ENCODE data around the gene IL17RD.

DNA sequence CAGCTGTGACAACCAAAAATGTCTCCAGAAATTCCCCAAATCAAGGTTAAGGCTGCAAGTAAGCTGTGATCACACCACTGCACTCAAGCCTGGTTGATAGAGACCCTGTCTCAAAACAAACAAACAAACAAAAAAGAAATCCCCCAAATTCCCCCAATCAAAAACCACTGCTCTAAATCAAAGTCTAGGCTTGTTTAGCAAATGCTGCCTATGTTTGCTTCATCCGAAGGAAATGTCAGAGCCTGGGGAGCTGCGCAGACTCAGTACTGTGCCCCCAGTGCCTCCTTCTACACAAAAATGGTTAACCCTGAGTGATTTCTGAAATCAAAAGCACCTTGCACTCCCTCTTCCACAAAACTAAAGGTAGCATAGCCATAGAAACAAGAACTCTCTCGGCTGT, 13.4 kb downstream of the IL17RD start:
- TF ChIP-seq EZH2 (IDR thresholded peaks at IDR 0.05; ENCODE audit: low read depth) (no peak), CTCF (conservative IDR thresholded peaks at IDR 0.05) (no peak)
